Measurements from ENCODE around the gene IDUA. TPM values are rescaled to one million over a fixed set of nuclear protein-coding genes. Genes with fewer than 3 reads are reported as not detected.

IDUA gene
- total RNA-seq, 1 donor from 2014 or later: 14.9 TPM

DNA sequence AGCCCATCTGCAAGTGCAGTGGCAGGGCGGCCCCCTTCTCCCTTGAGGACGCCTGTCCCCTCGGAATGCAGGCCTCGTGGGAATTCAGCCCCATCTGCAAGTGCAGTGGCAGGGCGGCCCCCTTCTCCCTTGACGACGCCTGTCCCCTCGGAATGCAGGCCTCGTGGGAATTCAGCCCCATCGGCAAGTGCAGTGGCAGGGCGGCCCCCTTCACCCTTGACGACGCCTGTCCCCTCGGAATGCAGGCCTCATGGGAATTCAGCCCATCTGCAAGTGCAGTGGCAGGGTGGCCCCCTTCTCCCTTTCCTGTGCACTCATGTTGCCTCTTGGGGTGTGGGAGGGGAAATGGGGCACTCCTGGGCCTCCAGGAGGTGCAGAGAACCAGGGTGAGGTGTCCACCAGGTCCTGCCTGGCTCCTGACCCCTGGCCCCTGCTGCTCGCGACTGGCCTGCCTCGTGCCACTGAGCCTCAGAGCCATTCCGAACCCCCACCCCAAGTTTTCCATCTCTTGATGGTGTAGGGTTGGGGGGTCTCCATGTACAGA is 13.1 kb downstream of the IDUA start:
- no peak overlapping the region for H3K4me3 Mint-ChIP-seq (ENCODE audit: unreplicated experiment)
- DNase-seq (ENCODE audit: low spot score): no peak
- no peak overlapping the region for H3K27ac Mint-ChIP-seq (ENCODE audit: unreplicated experiment)
- no peaks in the 10 kb centered on the region for H3K9me3 Mint-ChIP-seq (ENCODE audit: unreplicated experiment)
- H3K27me3 Mint-ChIP-seq (ENCODE audit: unreplicated experiment): peaks cover 25% of the 10 kb centered on the region
- H3K4me1 Mint-ChIP-seq (ENCODE audit: unreplicated experiment): no peaks in the 10 kb centered on the region
- no peaks in the 10 kb centered on the region for H3K36me3 Mint-ChIP-seq (ENCODE audit: low read depth, unreplicated experiment)
- TF ChIP-seq, protein P1, sequence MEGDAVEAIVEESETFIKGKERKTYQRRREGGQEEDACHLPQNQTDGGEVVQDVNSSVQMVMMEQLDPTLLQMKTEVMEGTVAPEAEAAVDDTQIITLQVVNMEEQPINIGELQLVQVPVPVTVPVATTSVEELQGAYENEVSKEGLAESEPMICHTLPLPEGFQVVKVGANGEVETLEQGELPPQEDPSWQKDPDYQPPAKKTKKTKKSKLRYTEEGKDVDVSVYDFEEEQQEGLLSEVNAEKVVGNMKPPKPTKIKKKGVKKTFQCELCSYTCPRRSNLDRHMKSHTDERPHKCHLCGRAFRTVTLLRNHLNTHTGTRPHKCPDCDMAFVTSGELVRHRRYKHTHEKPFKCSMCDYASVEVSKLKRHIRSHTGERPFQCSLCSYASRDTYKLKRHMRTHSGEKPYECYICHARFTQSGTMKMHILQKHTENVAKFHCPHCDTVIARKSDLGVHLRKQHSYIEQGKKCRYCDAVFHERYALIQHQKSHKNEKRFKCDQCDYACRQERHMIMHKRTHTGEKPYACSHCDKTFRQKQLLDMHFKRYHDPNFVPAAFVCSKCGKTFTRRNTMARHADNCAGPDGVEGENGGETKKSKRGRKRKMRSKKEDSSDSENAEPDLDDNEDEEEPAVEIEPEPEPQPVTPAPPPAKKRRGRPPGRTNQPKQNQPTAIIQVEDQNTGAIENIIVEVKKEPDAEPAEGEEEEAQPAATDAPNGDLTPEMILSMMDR (IDR thresholded peaks at IDR 0.05; ENCODE audit: unreplicated experiment): no peak

DNA sequence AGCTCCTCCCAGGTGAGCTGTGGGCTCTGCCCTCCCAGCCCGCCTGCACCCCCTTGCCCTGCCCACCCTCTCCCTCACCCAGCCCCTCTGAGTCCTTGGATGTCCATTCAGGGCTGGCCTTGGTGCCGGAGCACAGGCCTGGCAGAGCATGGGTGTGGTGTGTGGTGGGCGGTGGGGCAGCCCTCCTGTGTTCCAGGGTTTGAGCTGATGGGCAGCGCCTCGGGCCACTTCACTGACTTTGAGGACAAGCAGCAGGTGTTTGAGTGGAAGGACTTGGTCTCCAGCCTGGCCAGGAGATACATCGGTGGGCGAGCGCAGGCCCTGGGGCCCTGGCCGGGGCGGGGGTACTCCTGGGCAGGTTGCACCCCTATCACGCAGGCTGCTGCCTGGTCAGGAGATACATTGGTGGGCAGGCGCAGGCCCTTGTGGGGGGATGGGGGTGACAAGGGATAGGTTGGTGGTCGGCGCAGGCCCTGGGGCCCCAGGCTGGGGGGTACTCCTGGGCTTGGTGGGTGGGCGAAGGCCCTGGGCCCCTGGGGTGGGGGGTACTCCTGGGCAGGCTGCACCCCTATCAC is 13.9 kb downstream of the IDUA start:
- H3K27ac Mint-ChIP-seq (ENCODE audit: unreplicated experiment): no peak overlapping the region
- H3K27me3 Mint-ChIP-seq (ENCODE audit: unreplicated experiment): peaks cover 26% of the 10 kb centered on the region
- no peak for DNase-seq (ENCODE audit: low spot score)
- no peaks in the 10 kb centered on the region for H3K36me3 Mint-ChIP-seq (ENCODE audit: low read depth, unreplicated experiment)
- H3K9me3 Mint-ChIP-seq (ENCODE audit: unreplicated experiment): no peaks in the 10 kb centered on the region
- TF ChIP-seq, protein P1 (IDR thresholded peaks at IDR 0.05; ENCODE audit: unreplicated experiment): no peak
- H3K4me1 Mint-ChIP-seq (ENCODE audit: unreplicated experiment): no peaks in the 10 kb centered on the region
- no peak overlapping the region for H3K4me3 Mint-ChIP-seq (ENCODE audit: unreplicated experiment)

DNA sequence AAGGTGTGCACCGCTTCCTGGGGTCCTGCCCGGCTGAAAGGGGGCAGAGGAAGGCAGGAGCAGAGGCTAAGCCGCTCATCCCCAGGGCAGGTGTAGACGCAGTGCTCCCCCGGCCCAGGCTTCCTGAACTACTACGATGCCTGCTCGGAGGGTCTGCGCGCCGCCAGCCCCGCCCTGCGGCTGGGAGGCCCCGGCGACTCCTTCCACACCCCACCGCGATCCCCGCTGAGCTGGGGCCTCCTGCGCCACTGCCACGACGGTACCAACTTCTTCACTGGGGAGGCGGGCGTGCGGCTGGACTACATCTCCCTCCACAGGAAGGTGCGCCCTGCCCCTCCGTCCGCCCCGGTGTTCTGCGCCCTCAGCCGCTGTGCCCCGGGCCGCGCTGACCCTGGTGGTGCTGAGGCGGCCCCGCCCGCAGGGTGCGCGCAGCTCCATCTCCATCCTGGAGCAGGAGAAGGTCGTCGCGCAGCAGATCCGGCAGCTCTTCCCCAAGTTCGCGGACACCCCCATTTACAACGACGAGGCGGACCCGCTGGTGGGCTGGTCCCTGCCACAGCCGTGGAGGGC is 14.8 kb downstream of the IDUA start:
- Mint-ChIP-seq H3K4me3 (ENCODE audit: unreplicated experiment) (no peak overlapping the region), H3K4me1 (ENCODE audit: unreplicated experiment) (no peaks in the 10 kb centered on the region), H3K36me3 (ENCODE audit: low read depth, unreplicated experiment) (no peaks in the 10 kb centered on the region), H3K27me3 (ENCODE audit: unreplicated experiment) (peaks cover 30% of the 10 kb centered on the region), H3K27ac (ENCODE audit: unreplicated experiment) (no peak overlapping the region), H3K9me3 (ENCODE audit: unreplicated experiment) (no peaks in the 10 kb centered on the region)
- no peak for DNase-seq (ENCODE audit: low spot score)
- TF ChIP-seq, protein P1 (IDR thresholded peaks at IDR 0.05; ENCODE audit: unreplicated experiment): no peak

DNA sequence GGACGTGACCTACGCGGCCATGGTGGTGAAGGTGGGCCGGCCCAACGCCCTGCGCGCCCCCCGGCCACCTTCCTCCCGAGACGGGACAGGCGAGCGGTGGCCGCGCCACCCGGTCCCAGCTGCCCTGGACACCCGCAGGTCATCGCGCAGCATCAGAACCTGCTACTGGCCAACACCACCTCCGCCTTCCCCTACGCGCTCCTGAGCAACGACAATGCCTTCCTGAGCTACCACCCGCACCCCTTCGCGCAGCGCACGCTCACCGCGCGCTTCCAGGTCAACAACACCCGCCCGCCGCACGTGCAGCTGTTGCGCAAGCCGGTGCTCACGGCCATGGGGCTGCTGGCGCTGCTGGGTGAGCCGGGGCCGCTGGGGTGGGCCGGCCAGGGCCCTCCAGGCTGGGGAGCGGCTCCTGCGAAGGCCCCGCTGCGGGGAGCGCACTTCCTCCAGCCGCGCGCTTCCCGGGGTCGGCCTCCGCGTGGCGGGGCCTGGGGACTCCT is 15.3 kb downstream of the IDUA start:
- no peak overlapping the region for H3K4me3 Mint-ChIP-seq (ENCODE audit: unreplicated experiment)
- no peak for DNase-seq (ENCODE audit: low spot score)
- no peaks in the 10 kb centered on the region for H3K36me3 Mint-ChIP-seq (ENCODE audit: low read depth, unreplicated experiment)
- TF ChIP-seq, protein P1 (IDR thresholded peaks at IDR 0.05; ENCODE audit: unreplicated experiment): no peak
- peaks cover 32% of the 10 kb centered on the region for H3K27me3 Mint-ChIP-seq (ENCODE audit: unreplicated experiment)
- H3K4me1 Mint-ChIP-seq (ENCODE audit: unreplicated experiment): no peaks in the 10 kb centered on the region
- no peak overlapping the region for H3K27ac Mint-ChIP-seq (ENCODE audit: unreplicated experiment)
- no peaks in the 10 kb centered on the region for H3K9me3 Mint-ChIP-seq (ENCODE audit: unreplicated experiment)

DNA sequence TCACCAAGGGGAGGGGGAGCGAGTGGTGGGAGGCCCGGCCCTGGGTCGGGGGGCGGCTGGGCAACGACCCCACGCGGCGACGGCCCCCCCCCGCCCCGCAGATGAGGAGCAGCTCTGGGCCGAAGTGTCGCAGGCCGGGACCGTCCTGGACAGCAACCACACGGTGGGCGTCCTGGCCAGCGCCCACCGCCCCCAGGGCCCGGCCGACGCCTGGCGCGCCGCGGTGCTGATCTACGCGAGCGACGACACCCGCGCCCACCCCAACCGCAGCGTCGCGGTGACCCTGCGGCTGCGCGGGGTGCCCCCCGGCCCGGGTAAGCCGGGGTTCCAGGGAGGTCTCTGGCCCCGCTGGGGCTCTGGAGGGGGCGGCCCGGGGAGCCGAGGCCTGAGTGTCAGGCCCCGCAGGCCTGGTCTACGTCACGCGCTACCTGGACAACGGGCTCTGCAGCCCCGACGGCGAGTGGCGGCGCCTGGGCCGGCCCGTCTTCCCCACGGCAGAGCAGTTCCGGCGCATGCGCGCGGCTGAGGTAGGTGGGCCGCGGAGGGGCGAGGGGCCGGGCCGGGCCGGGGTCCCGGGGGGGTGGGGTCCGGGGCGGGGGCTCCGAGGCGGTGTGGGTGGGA is 15.9 kb downstream of the IDUA start:
- no peak overlapping the region for H3K27ac Mint-ChIP-seq (ENCODE audit: unreplicated experiment)
- no peaks in the 10 kb centered on the region for H3K4me1 Mint-ChIP-seq (ENCODE audit: unreplicated experiment)
- TF ChIP-seq, protein P1 (IDR thresholded peaks at IDR 0.05; ENCODE audit: unreplicated experiment): no peak
- no peak overlapping the region for H3K4me3 Mint-ChIP-seq (ENCODE audit: unreplicated experiment)
- peaks cover 36% of the 10 kb centered on the region for H3K27me3 Mint-ChIP-seq (ENCODE audit: unreplicated experiment)
- no peaks in the 10 kb centered on the region for H3K36me3 Mint-ChIP-seq (ENCODE audit: low read depth, unreplicated experiment)
- DNase-seq (ENCODE audit: low spot score): no peak
- no peaks in the 10 kb centered on the region for H3K9me3 Mint-ChIP-seq (ENCODE audit: unreplicated experiment)
